Fibroblast of villous mesenchyme (primary cell): Measurements from ENCODE around the gene CACNA1B. TPM values are rescaled to one million over a fixed set of nuclear protein-coding genes. Genes with fewer than 3 reads are reported as not detected.

Experiments used
- DNase-seq: peaks from one replicate; pipeline ENCODE4 v3.0.0-alpha.2; 2010; ENCODE audit warnings: low read depth
- H3K4me3 ChIP-seq: 2 replicates; pipeline ENCODE4 v1.5.1; 2011; ENCODE audit warnings: low read depth, mild to moderate bottlenecking, low read length
- CTCF ChIP-seq: IDR thresholded peaks from 2 replicates; pipeline ENCODE4 v1.5.1; 2012; ENCODE audit warnings: low read depth, mild to moderate bottlenecking, low read length; ENCODE audit not compliant: insufficient read depth
- total RNA-seq: library from RNA; depleted of rRNA; stranded (reverse); fragments of >200 nt; gene quantifications from 2 replicates; pipeline ENCODE4 v1.2.3, GENCODE V29; 2012

CACNA1B gene
- total RNA-seq, 1 donor, result 0.43 TPM

GRCh38 chr9:137986268-137987099, 108.9 kb downstream of the CACNA1B start:
- no peak for DNase-seq
- TF ChIP-seq CTCF, result no peak
- H3K4me3 ChIP-seq, result no peak overlapping the region

GRCh38 chr9:137987244-137988030, 109.9 kb downstream of the CACNA1B start:
- DNase-seq, result no peak
- no peak for TF ChIP-seq CTCF
- H3K4me3 ChIP-seq, result no peak overlapping the region

- no peak for DNase-seq
- H3K4me3 ChIP-seq, result no peak overlapping the region
- TF ChIP-seq CTCF, result no peak
These were observed 110.5 kb downstream of the CACNA1B start for GRCh38 chr9:137988051-137988450.

GRCh38 chr9:137988701-137989100, 111.1 kb downstream of the CACNA1B start:
- no peak for DNase-seq
- no peak overlapping the region for H3K4me3 ChIP-seq
- no peak for TF ChIP-seq CTCF

- no peak for DNase-seq
- no peak for TF ChIP-seq CTCF
- no peak overlapping the region for H3K4me3 ChIP-seq
These were observed 111.6 kb downstream of the CACNA1B start for GRCh38 chr9:137989156-137989555.

GRCh38 chr9:137989999-137990715, 112.6 kb downstream of the CACNA1B start:
- no peak overlapping the region for H3K4me3 ChIP-seq
- DNase-seq, result no peak
- TF ChIP-seq CTCF, result no peak
